ENCODE results near the gene SMIM33.

SMIM33 gene

DNA sequence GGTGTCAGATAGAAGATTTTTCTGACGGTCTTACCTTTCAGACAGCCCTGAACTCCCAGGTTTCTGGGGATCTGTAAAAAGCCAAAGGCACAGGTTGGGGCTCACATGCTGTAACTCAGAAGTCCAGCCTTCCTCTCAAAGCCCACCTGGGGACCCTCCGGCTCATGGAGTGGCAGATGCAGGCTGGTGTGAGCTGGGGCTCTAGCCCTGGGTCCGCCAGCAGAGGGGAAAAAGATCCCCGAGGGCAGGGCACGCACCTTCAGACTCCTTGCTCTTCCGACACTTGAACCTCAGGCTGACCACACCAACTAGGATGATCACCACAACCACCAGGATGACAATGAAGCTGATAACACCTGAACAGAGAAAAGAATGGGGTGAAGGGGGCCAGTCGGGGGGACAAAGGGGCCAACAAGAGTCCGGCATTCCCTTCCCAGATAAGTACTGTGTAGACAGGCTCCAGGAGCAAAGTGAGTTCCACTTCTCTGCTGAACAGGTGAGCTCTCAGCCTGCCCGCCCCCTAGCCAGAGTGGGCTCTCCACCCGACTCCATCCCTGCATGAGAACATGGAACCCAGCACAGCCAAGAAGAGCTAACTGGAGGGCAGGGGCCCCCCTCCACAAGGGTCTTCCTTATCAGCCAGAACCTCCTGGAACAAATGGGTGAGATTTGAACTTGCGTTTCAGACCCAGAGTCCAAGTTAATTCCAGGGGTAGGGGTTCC is 16.1 kb upstream of the SMIM33 start:
- no peak overlapping the region for H3K4me3 ChIP-seq (ENCODE audit: low read depth, low read length)
- no peak for DNase-seq (ENCODE audit: low read depth)
- TF ChIP-seq, protein P1, sequence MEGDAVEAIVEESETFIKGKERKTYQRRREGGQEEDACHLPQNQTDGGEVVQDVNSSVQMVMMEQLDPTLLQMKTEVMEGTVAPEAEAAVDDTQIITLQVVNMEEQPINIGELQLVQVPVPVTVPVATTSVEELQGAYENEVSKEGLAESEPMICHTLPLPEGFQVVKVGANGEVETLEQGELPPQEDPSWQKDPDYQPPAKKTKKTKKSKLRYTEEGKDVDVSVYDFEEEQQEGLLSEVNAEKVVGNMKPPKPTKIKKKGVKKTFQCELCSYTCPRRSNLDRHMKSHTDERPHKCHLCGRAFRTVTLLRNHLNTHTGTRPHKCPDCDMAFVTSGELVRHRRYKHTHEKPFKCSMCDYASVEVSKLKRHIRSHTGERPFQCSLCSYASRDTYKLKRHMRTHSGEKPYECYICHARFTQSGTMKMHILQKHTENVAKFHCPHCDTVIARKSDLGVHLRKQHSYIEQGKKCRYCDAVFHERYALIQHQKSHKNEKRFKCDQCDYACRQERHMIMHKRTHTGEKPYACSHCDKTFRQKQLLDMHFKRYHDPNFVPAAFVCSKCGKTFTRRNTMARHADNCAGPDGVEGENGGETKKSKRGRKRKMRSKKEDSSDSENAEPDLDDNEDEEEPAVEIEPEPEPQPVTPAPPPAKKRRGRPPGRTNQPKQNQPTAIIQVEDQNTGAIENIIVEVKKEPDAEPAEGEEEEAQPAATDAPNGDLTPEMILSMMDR (IDR thresholded peaks at IDR 0.05; ENCODE audit: low read depth, low read length) = no peak
- TF ChIP-seq, protein P2, sequence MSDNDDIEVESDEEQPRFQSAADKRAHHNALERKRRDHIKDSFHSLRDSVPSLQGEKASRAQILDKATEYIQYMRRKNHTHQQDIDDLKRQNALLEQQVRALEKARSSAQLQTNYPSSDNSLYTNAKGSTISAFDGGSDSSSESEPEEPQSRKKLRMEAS (IDR thresholded peaks at IDR 0.05; ENCODE audit: low read depth, low read length) = no peak
- TF ChIP-seq POLR2A (IDR thresholded peaks at IDR 0.05; ENCODE audit: extremely low read depth, insufficient read length) (no peak), MYC (IDR thresholded peaks at IDR 0.05; ENCODE audit: low read depth, low read length) (no peak)

- TF ChIP-seq MYC (IDR thresholded peaks at IDR 0.05; ENCODE audit: low read depth, low read length) = no peak
- TF ChIP-seq, protein P1 (IDR thresholded peaks at IDR 0.05; ENCODE audit: low read depth, low read length) = no peak
- TF ChIP-seq, protein P2 (IDR thresholded peaks at IDR 0.05; ENCODE audit: low read depth, low read length) = no peak
- TF ChIP-seq POLR2A (IDR thresholded peaks at IDR 0.05; ENCODE audit: extremely low read depth, insufficient read length) = no peak
- no peak for DNase-seq (ENCODE audit: low read depth)
- H3K4me3 ChIP-seq (ENCODE audit: low read depth, low read length) = no peak overlapping the region
Observed at GRCh38 chr5:139456776-139457175, 14.0 kb upstream of the SMIM33 start.

DNA sequence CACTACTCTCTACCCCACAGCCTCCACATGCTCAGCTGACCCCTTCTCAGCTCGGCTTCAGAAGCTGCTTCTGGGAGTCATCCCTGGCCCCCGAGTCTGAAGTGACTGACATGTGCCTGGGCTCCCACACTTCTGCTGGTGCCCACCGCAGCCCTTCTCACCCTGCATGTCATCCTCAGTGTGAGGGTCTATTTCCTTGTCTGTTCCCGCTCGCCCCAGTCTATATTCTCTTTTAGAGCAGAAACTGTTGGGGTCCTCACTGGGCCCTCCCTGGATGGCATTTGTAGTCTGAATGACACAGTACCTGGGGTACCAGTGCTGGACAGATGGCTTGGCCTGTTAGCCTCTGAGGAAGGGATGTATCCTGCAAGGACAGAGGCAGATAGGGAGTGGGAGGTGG is 13.6 kb upstream of the SMIM33 start:
- DNase-seq (ENCODE audit: low read depth) = no peak
- H3K4me3 ChIP-seq (ENCODE audit: low read depth, low read length) = no peak overlapping the region
- TF ChIP-seq, protein P1 (IDR thresholded peaks at IDR 0.05; ENCODE audit: low read depth, low read length) = no peak

- TF ChIP-seq POLR2A (IDR thresholded peaks at IDR 0.05; ENCODE audit: extremely low read depth, insufficient read length) (no peak), MYC (IDR thresholded peaks at IDR 0.05; ENCODE audit: low read depth, low read length) (no peak)
- TF ChIP-seq, protein P2 (IDR thresholded peaks at IDR 0.05; ENCODE audit: low read depth, low read length) = no peak
- TF ChIP-seq, protein P1 (IDR thresholded peaks at IDR 0.05; ENCODE audit: low read depth, low read length) = no peak
- no peak overlapping the region for H3K4me3 ChIP-seq (ENCODE audit: low read depth, low read length)
- DNase-seq (ENCODE audit: low read depth) = no peak
Observed at GRCh38 chr5:139457653-139458306, 13.0 kb upstream of the SMIM33 start.

GRCh38 chr5:139458580-139459407 is 12.0 kb upstream of the SMIM33 start:
- peak; percentile 89 for DNase-seq (ENCODE audit: low read depth)
- no peak overlapping the region for H3K4me3 ChIP-seq (ENCODE audit: low read depth, low read length)
- TF ChIP-seq, protein P1 (IDR thresholded peaks at IDR 0.05; ENCODE audit: low read depth, low read length) = no peak
- TF ChIP-seq POLR2A (IDR thresholded peaks at IDR 0.05; ENCODE audit: extremely low read depth, insufficient read length) (no peak), MYC (IDR thresholded peaks at IDR 0.05; ENCODE audit: low read depth, low read length) (peak; percentile 59; the same call in 1 of the 2 replicates)
- TF ChIP-seq, protein P2 (IDR thresholded peaks at IDR 0.05; ENCODE audit: low read depth, low read length) = peak; percentile 84
